ENCODE results near the gene THAP4.

Gene THAP4, protein sequence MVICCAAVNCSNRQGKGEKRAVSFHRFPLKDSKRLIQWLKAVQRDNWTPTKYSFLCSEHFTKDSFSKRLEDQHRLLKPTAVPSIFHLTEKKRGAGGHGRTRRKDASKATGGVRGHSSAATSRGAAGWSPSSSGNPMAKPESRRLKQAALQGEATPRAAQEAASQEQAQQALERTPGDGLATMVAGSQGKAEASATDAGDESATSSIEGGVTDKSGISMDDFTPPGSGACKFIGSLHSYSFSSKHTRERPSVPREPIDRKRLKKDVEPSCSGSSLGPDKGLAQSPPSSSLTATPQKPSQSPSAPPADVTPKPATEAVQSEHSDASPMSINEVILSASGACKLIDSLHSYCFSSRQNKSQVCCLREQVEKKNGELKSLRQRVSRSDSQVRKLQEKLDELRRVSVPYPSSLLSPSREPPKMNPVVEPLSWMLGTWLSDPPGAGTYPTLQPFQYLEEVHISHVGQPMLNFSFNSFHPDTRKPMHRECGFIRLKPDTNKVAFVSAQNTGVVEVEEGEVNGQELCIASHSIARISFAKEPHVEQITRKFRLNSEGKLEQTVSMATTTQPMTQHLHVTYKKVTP

GRCh38 chr2:241637018-241637794, at the start of gene THAP4, which contains the start of gene ATG4B:
THAP4 (minus strand) TSS chr2:241637158; CDS start chr2:241637017, 141 bp downstream.
ATG4B (plus strand) TSS chr2:241637693; CDS start chr2:241637715, 22 bp downstream.
- peak; percentile 46 to 98 (median 86) for DNase-seq

GRCh38 chr2:241686324-241686649, 49.3 kb upstream of the THAP4 start:
- peak in 1 of 14 donors; percentile 39 for DNase-seq

DNA sequence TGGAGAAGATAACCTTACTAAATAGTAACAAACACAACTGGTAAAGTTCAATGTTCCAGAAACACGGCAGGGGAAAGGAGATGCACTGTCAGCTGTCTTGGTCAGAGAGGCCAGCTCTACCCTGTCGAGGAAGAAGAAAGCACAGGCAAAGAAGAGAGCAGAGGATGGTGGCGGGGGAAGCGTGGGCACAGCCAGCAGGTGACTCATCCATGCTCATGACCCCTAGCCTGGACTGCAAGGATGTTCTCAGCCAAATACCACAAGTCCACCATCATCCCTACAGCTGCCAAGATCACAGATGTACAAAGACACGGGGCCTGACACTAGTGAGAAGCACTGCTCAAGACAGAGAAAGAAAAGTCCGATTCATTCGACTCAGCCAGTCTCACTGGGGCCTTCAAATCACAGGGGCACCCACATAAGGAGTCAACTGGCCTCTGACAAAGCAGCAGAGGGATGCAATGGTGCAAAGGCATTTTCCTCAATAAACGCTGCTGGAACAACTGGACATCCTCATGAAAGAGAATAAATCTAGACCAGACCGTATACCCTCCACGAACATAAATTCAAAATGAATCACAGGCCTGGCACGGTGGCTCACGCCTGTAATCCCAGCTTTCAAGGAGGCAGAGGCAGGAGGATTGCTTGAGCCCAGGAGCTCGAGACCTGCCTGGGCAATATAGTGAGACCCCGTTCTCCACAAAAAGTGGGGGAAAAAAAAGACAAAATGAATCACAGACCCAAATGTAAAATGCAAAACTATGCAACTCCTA, 44.1 kb upstream of the THAP4 start:
- peak in 2 of 14 donors; percentile 7 to 43 for DNase-seq

DNA sequence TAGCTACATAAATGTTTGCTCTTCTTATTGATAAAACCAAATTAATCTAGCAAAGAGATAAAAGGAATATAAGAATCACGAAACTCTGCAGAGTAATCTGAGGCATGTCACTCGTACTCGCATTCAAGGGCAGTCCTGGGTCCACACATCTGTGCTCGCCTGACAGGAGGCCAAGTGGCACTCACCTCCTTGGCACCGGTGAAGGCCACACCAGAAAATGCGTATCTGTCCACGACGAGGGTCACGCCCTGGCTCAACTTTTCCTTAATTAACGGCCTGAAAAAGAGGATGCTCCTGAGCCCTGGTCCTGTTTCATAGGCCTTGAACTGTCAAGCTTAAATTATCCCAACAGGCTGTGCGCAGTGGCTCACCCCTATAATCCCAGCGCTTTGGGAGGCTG, 43.1 kb upstream of the THAP4 start:
- no peak for DNase-seq

GRCh38 chr2:241678784-241679540, 42.0 kb upstream of the THAP4 start:
- no peak for DNase-seq

GRCh38 chr2:241678307-241678706, 41.3 kb upstream of the THAP4 start:
- no peak for DNase-seq

GRCh38 chr2:241677392-241677791, 40.4 kb upstream of the THAP4 start:
- no peak for DNase-seq

- DNase-seq = no peak
Measured at GRCh38 chr2:241676665-241677064, 39.7 kb upstream of the THAP4 start.

GRCh38 chr2:241675885-241676284, 38.9 kb upstream of the THAP4 start:
- no peak for DNase-seq

DNA sequence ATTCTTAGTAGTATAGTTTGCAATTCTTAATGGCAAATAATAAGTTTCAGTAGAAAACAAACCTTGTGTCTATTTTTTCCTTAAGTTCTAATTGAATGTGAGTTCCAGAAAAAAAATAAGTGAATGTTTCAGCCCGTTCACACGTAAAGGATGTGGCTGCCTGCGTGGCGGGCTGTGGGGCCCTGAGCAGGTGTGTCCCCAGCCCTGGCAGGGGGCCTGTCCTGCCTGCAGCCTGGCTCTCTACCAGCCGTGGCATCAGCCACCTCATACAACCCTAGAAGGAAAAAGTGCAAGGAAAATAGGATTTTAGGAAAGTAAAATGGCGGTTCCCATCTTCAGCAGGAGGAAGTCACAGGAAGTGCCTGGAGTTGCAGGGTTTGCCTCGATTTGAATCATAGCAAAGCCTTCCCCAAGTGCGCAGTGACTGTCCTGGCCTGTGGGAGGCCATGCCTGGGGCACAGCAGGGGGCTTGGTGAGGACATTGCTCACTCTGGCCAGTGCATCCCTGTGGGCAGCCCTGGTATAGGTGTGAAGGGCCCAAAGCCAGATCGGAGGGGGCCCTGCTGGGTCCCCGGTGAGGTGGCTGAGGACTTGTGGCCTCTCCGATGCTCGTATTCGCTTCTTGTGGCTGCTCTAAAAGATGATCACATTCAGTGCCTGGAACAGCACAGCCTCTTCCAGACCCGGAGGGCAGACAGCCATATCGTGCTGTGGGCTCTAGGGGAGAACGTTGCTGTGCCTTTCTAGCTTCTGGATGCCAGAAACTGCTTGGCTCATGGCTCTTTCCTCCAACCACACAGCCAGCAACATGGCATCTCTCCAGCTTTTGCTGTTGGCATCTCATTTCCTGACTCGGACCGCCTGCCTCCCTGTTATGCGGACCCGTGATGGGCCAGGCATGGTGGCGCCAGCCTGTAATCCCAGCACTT, 37.1 kb upstream of the THAP4 start:
- peak in 6 of 14 donors; percentile 7 to 84 (median 20) for DNase-seq

DNA sequence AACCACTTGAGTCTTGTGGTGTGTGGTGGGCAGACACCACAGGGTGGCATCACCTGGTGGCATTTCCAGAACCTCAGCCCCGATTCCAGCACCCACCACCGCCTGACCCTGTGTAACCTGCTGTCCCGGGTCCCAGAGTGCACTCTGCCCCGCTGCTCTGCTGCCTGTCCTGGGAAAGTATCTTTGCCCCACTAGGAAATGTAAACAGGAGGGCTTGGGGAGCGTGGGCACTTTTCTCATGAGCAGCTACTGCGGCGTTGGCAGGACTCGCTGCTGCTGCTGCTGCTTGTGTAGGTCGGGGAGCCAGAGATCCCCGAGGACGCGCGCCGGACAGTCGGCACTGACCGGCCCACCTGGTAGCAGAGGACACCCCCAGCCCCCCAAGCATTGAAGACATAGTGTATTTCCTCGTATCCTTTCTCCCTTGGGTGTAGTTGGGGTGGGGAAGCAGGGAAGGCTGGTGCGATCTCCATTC, 36.3 kb upstream of the THAP4 start:
- DNase-seq = no peak

DNA sequence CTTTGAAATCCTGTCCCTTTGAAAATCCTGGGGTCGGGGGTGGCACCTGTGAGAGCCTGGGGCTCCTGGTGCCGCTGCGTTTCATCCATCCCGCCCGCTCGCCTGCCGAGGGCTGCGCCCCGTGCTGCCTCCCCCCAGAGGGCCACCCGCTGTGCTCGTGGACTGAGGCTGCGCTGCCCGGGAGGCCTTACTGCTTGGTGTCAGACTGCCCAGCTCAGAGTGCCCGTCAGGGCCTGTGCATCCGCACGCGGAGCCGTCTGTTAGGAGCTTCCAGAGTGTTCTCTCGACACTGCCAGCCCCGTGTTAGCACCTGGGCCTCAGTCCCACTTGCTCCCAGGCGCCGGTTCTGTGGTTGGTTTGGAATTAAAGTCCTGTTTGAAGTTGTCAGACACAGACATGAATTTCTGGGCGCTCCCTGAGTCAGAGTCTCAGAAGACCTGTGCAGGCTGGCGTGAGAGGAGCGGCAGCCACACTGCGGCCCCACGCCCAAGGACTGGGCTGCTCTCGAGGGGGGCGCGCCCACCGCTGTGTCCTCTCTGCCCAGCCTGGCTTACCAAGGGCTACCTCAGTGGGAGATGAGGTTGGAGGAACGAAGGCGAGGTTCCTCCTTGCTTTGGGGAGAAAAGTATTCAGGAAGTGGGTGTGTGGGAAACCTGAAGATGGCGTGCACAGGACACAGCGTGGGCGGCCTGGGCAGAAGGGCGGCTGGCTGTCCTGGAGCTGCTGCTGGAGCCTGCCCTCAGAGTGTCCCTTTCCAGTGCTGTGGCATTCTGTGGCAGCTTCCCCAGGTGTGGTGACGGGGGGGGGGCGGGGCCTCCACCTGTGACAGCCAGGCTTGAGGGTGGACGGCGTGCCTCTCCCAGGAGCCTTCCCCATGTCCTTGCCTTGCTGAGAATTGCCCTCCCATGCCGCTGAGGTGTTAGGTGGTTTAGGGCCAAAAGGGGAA, 35.6 kb upstream of the THAP4 start:
- DNase-seq = no peak

- DNase-seq = no peak
Measured at GRCh38 chr2:241671457-241672240, 34.7 kb upstream of the THAP4 start.

DNA sequence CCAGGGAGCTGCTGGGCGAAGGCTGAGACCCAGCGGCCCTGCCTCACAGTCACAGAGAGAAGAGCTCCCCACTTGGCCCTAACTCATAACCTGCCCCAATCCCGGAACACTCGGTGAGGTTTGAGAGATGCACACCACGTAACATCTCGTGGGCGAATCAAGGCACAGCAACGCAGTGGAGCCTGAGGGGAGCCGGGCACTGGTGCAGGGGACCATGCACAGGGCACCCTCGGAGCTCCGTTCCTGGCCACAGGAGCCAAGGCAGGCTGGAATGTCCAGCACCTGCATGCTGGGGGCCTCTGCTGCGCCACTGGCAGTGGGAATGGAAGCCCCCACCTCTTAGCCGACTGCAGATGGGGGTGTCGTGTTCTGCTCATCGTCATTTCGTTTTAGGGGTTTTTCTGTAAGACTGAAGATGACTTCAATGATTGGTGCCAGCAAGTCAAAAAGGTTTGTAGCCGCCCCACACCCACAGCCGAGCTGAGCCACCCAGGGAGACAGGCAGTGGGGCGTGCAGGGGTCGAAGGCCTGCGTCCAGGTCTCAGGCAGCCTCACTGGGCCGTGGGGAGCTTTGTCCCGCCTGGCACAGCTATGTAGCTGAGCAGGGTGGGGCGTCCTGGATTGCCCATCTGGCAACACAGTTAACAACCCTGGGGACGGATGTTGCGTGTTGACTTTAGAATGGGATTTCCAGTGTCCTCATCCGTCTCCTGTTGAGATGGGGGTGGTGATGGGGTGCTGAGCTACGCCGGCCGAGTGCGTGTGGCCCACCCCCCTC, 33.6 kb upstream of the THAP4 start:
- DNase-seq = no peak

DNA sequence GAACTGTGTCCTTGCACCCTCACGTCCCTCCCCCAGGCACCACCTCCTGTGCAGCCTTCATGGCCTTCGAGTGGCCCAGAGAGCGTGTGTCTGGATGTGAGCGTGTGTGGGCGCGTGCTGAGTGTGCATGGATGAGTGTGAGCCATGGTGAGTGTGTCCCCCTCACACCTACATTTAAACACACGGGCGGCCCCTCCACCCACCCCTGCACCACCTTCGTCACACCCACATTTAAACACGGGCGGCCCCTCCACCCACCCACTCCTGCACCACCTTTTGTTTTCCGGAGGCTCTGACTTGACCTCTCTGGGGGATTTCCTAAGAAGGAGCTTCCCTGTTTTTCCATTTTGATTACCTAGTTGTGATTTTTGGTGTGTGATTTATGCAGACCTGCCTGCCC, 31.9 kb upstream of the THAP4 start:
- no peak for DNase-seq

DNA sequence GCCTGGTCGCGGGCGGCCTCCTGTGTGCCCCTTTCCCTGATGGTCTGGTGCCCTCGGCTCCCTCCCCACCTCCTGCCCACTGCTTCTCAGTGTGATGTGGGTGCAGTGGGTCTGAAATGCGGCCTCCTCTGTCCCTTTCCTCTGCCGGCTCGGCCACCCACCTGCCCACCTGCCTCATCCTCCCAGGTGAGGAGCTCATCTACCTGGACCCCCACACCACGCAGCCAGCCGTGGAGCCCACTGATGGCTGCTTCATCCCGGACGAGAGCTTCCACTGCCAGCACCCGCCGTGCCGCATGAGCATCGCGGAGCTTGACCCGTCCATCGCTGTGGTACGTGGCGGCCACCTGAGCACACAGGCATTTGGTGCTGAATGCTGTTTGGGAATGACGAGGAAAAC, 31.4 kb upstream of the THAP4 start:
- DNase-seq = no peak

DNA sequence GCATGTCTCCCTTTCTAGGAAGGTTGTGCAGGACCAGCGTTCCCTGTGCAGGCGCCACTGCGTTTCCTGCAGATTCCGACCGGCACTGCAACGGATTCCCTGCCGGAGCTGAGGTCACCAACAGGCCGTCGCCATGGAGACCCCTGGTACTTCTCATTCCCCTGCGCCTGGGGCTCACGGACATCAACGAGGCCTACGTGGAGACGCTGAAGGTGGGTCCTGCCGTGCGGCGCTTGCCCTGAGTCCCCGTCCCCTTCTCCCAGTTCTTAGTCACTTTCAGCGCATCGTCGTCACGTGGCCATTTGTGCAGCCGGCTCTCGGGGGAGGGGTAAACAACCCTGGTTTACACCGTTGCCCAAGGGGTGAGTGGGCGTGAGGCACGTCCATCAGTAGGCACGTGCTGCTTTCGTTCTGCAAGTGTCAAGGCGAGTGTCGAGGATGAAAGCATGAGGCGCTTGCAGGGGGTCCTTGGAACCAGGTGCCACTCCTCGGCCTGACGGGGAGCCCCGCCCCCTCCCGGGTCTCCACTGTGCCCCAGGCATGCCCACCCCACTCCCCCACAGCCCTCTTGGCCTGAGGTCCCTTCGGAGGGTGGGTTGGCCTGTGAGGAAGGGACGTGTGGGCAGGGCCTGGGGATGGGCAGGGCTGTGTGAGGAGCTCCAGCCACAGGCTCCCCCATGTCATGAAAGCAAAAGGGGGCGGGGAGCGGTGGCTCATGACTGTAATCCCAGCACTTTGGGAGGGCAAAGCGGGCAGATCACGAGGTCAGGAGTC, 29.9 kb upstream of the THAP4 start:
- no peak for DNase-seq

Data from C1 segment of cervical spinal cord (tissue), 14 donors.